Endothelial cell of umbilical vein (primary cell): ENCODE measurements around the gene KLHL25. TPM values are rescaled to one million over a fixed set of nuclear protein-coding genes. Genes with fewer than 3 reads are reported as not detected.

Source experiments
- BruUV-seq: library from RNA; stranded (reverse); fragments of 400-500 nt; replicated peaks from 2 replicates; lab custom pipeline; 2021; lab: Mats Ljungman, UMichigan
- CTCF ChIA-PET: fragments of 300-600, 350-600 bp; sonication (Branson Sonifier 250); formaldehyde crosslinking; loops from one replicate; lab custom pipeline; 2021; ENCODE audit warnings: antibody characterized with exemption, inconsistent platforms; lab: Charles Lee
- POLR2A ChIA-PET: fragments of 300-600, 350-600 bp; sonication (Branson Sonifier 250); formaldehyde crosslinking; loops from one replicate; lab custom pipeline; 2021; ENCODE audit warnings: antibody characterized with exemption, inconsistent platforms; lab: Charles Lee
- DNase-seq: peaks from one replicate; pipeline ENCODE4 v3.0.0-alpha.2; 2011; ENCODE audit warnings: low read depth, low spot score
- FAIRE-seq: peaks from 2 replicates; lab custom pipeline; 2011; peaks lifted over from hg19 to GRCh38; lab: Jason Lieb, UNC
- H2AFZ ChIP-seq: 2 replicates; pipeline ENCODE4 v1.6.0; 2012; ENCODE audit warnings: low read depth, low read length, control low read depth, inconsistent platforms
- H3K27ac ChIP-seq: 2 replicates; pipeline ENCODE4 v1.5.1; 2011; ENCODE audit warnings: low read depth, mild to moderate bottlenecking, control low read depth, low read length, moderate library complexity; ENCODE audit not compliant: insufficient read depth
- H3K27me3 ChIP-seq, 2 experiments: 2 replicates each; pipeline versions ENCODE4 v1.6.0 to v1.6.1; 2011; ENCODE audit warnings: low read length in 2 of 2, mixed read lengths in 1 of 2; ENCODE audit not compliant: control insufficient read depth in 2 of 2, insufficient read depth in 2 of 2
- H3K36me3 ChIP-seq, 2 experiments: 2 replicates in 1 of 2; 3 replicates in 1 of 2; pipeline ENCODE4 v1.5.1; 2011; ENCODE audit warnings: low read length in 2 of 2, mild to moderate bottlenecking in 1 of 2, moderate library complexity in 1 of 2; ENCODE audit not compliant: control insufficient read depth in 2 of 2, insufficient read depth in 2 of 2; ENCODE audit errors: extremely low read depth in 1 of 2
- H3K4me1 ChIP-seq: 3 replicates; pipeline ENCODE4 v1.5.1; 2011; ENCODE audit warnings: mild to moderate bottlenecking, low read length; ENCODE audit not compliant: control insufficient read depth, insufficient read depth; ENCODE audit errors: extremely low read depth
- H3K4me2 ChIP-seq: 2 replicates; pipeline ENCODE4 v1.6.1; 2011; ENCODE audit warnings: low read length, control low read depth, mixed read lengths; ENCODE audit not compliant: insufficient read depth
- H3K4me3 ChIP-seq, 3 experiments: fragments of 200-600 bp in 1 of 3; sonication (generic), shearing (Covaris generic) in 1 of 3; replicated peaks in 1 of 3; 2 replicates each; pipeline ENCODE4 v1.5.1; 2011 to 2016; ENCODE audit warnings: control low read depth in 3 of 3, low read length in 3 of 3, mild to moderate bottlenecking in 2 of 3, inconsistent platforms in 1 of 3, low read depth in 1 of 3, moderate library complexity in 1 of 3; ENCODE audit not compliant: insufficient read depth in 1 of 3
- H3K79me2 ChIP-seq: 2 replicates; pipeline ENCODE4 v1.6.0; 2012; ENCODE audit warnings: low read length, inconsistent platforms; ENCODE audit not compliant: control insufficient read depth, insufficient read depth
- H3K9ac ChIP-seq: replicated peaks from 2 replicates; pipeline ENCODE3; 2011; ENCODE audit warnings: low read length, control low read depth; ENCODE audit not compliant: insufficient read depth; ENCODE audit errors: extremely low read depth
- H3K9me1 ChIP-seq: replicated peaks from 3 replicates; pipeline ENCODE4 v1.6.0; 2011; ENCODE audit warnings: mild to moderate bottlenecking, low read length; ENCODE audit not compliant: control insufficient read depth, insufficient read depth; ENCODE audit errors: extremely low read depth
- H3K9me3 ChIP-seq: replicated peaks from 2 replicates; pipeline ENCODE4 v1.5.1; 2012; ENCODE audit warnings: low read length, inconsistent platforms; ENCODE audit not compliant: control insufficient read depth, insufficient read depth
- H4K20me1 ChIP-seq: replicated peaks from 2 replicates; pipeline ENCODE3; 2011; ENCODE audit warnings: mild to moderate bottlenecking, low read length; ENCODE audit not compliant: control insufficient read depth, insufficient read depth; ENCODE audit errors: extremely low read depth
- EZH2 ChIP-seq: IDR thresholded peaks from 2 replicates; pipeline ENCODE4 v1.6.1; 2012; ENCODE audit warnings: borderline replicate concordance, low read depth, mild to moderate bottlenecking, moderate library complexity, low read length, inconsistent platforms; ENCODE audit not compliant: severe bottlenecking
- FOS ChIP-seq: IDR thresholded peaks from 2 replicates; pipeline ENCODE4 v1.6.1; 2011; ENCODE audit warnings: mild to moderate bottlenecking, low read length, moderate library complexity, borderline replicate concordance; ENCODE audit not compliant: insufficient read depth
- GATA2 ChIP-seq: IDR thresholded peaks from 2 replicates; pipeline ENCODE4 v1.7.0; 2011; ENCODE audit warnings: low read depth, mild to moderate bottlenecking, moderate library complexity, mixed read lengths, low read length; ENCODE audit not compliant: insufficient read length, insufficient read depth
- JUN ChIP-seq: IDR thresholded peaks from 2 replicates; pipeline ENCODE4 v1.6.1; 2011; ENCODE audit warnings: borderline replicate concordance, low read depth; ENCODE audit not compliant: insufficient read length, insufficient read depth
- MYC ChIP-seq: IDR thresholded peaks from one replicate; pipeline ENCODE4 v1.6.1; 2011; ENCODE audit warnings: mild to moderate bottlenecking, low read depth, low read length
- POLR2A ChIP-seq: IDR thresholded peaks from 2 replicates; pipeline ENCODE4 v1.6.1; 2012; ENCODE audit warnings: low read depth, mild to moderate bottlenecking, control low read depth, low read length
- POLR2AphosphoS5 ChIP-seq: IDR thresholded peaks from 2 replicates; pipeline ENCODE4 v1.6.1; 2012; ENCODE audit warnings: low read depth, mild to moderate bottlenecking, control low read depth, low read length, moderate library complexity; ENCODE audit not compliant: insufficient read depth
- dilution Hi-C: fragments of 300-500 bp; cut with MboI; formaldehyde crosslinking; loops from one replicate; pipeline ENCODE4 v1.15.0; 2019; ENCODE audit warnings: low sequenced_read_pairs; ENCODE audit not compliant: extremely low pct_ligation_motif_present
- intact Hi-C: fragments of 100-400 bp; cut with micrococcal nuclease; formaldehyde crosslinking; loops from one replicate; pipeline ENCODE4 v1.10.0; 2022
- polyA plus RNA-seq, 4 experiments: library from polyadenylated mRNA; depleted of rRNA in 3 of 4; stranded (reverse) in 3 of 4; unstranded in 1 of 4; fragments of >200 nt; gene quantifications; 2 replicates each; pipeline versions ENCODE4 v1.2.1 to v1.2.3, GENCODE V29; 2011 to 2012; ENCODE audit warnings: missing spikeins in 1 of 4
- total RNA-seq: library from RNA; stranded (reverse); gene quantifications from 2 replicates; pipeline ENCODE4 v1.2.3, GENCODE V29; 2021
- TF ChIP-seq, protein P1 (sequence below): IDR thresholded peaks from 2 replicates; pipeline ENCODE4 v1.6.1; 2011; ENCODE audit not compliant: insufficient read depth, insufficient read length
- TF ChIP-seq, protein P2 (sequence below), 2 donors: IDR thresholded peaks; 1 replicate in 1 of 2; 2 replicates in 1 of 2; pipeline ENCODE4 v1.5.1; 2011; ENCODE audit warnings: low read length in 2 of 2, mild to moderate bottlenecking in 2 of 2, moderate library complexity in 2 of 2, control low read depth in 1 of 2, inconsistent platforms in 1 of 2, low read depth in 1 of 2; ENCODE audit not compliant: insufficient read depth in 1 of 2; ENCODE audit errors: extremely low read depth in 1 of 2

The KLHL25 gene
- total and polyA plus RNA-seq, 2 donors (not counting 3 experiments of a cell fraction or from before 2014, with no cell fraction given), result 5.4 to 6.4 TPM

DNA sequence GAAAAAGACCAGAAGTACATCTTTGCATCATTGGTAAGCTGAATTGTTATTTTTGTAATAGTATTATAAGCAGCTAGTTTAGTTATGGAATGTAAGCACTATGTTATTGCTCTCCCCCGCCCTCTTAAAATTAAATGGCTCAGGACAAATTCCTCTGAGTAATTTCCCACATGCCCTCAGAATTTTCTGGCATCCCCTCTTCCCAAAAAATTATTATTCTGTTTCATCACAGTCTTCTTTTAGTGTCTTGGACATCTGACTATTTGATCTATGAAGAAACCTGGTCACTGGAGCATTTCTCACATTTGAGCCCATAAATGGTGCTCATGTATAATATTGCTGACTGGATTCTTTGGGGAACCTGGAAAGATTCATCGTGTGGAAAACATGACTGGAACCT lies 68.3 kb downstream of the KLHL25 start:
- H3K27ac ChIP-seq, result no peak overlapping the region
- H3K4me3 ChIP-seq, result no peak overlapping the region
- no peaks in the 10 kb centered on the region for H3K4me1 ChIP-seq
- H2AFZ ChIP-seq, result no peak overlapping the region
- no peaks in the 10 kb centered on the region for H3K79me2 ChIP-seq
- no peaks in the 10 kb centered on the region for H3K9me3 ChIP-seq
- CTCF ChIA-PET, result interaction anchor here (0.8 kb wide), 1 partner anchor 430 kb away, joined by 4 read pairs; no protein-coding TSS in a partner anchor
- peaks cover 26 to 28% of the 10 kb centered on the region in 2 experiments for H3K36me3 ChIP-seq
- BruUV-seq, result no TSS peak
- intact Hi-C loops (no loop called here), dilution Hi-C loops (no loop called here)
- H3K27me3 ChIP-seq, result no peaks in the 10 kb centered on the region
- TF ChIP-seq EZH2, result no peak
- no peak for TF ChIP-seq MYC
- no peak for TF ChIP-seq GATA2
- no peak for TF ChIP-seq JUN
- no peak for TF ChIP-seq POLR2A
- TF ChIP-seq, protein P1, sequence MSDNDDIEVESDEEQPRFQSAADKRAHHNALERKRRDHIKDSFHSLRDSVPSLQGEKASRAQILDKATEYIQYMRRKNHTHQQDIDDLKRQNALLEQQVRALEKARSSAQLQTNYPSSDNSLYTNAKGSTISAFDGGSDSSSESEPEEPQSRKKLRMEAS, result no peak
- TF ChIP-seq POLR2AphosphoS5, result no peak
- TF ChIP-seq FOS, result no peak
- TF ChIP-seq, protein P2, sequence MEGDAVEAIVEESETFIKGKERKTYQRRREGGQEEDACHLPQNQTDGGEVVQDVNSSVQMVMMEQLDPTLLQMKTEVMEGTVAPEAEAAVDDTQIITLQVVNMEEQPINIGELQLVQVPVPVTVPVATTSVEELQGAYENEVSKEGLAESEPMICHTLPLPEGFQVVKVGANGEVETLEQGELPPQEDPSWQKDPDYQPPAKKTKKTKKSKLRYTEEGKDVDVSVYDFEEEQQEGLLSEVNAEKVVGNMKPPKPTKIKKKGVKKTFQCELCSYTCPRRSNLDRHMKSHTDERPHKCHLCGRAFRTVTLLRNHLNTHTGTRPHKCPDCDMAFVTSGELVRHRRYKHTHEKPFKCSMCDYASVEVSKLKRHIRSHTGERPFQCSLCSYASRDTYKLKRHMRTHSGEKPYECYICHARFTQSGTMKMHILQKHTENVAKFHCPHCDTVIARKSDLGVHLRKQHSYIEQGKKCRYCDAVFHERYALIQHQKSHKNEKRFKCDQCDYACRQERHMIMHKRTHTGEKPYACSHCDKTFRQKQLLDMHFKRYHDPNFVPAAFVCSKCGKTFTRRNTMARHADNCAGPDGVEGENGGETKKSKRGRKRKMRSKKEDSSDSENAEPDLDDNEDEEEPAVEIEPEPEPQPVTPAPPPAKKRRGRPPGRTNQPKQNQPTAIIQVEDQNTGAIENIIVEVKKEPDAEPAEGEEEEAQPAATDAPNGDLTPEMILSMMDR (IDR thresholded peaks at IDR 0.05; ENCODE audit: extremely low read depth in 1 of 2, insufficient read depth in 1 of 2, low read depth in 1 of 2, low read length in 2 of 2), result no peak
- no peak for DNase-seq
- H4K20me1 ChIP-seq, result no peaks in the 10 kb centered on the region
- FAIRE-seq, result no peak
- H3K4me2 ChIP-seq, result no peak overlapping the region
- H3K9ac ChIP-seq, result no peak overlapping the region
- POLR2A ChIA-PET, result no interaction called here
- H3K9me1 ChIP-seq, result no peaks in the 10 kb centered on the region
